B cell (primary cell): ENCODE data around the gene GOLIM4. TPM values are rescaled to one million over a fixed set of nuclear protein-coding genes. Genes with fewer than 3 reads are reported as not detected.
"Not testable (repeated sequence)": the region's sequence is repeated elsewhere in the genome, so short reads cannot be mapped to it uniquely, and the experiment has no call there.

Source experiments
- ATAC-seq: fragments of 200-7000 bp; cut with Tn5 transposase; one replicate; pipeline ENCODE4 v1.10.0; 2021; ENCODE audit warnings: low read depth, mild to moderate bottlenecking, moderate number of reproducible peaks, moderate library complexity
- CTCF ChIA-PET: fragments of 350-600 bp; sonication (Branson Sonifier 250); formaldehyde crosslinking; loops from one replicate; lab custom pipeline; 2021; ENCODE audit warnings: antibody characterized with exemption, inconsistent platforms; lab: Charles Lee
- POLR2A ChIA-PET: fragments of 350-600 bp; sonication (Branson Sonifier 250); formaldehyde crosslinking; loops from one replicate; lab custom pipeline; 2021; ENCODE audit warnings: antibody characterized with exemption; lab: Charles Lee
- DNase-seq: peaks from one replicate; pipeline ENCODE4 v3.0.0; 2013
- H2AFZ ChIP-seq: 2 replicates; pipeline ENCODE4 v1.6.1; 2012; ENCODE audit warnings: mild to moderate bottlenecking, low read depth, low read length; ENCODE audit not compliant: insufficient read depth, poor library complexity, severe bottlenecking
- H3K27ac ChIP-seq, 2 donors: 1 replicate in 1 of 2; 2 replicates in 1 of 2; pipeline ENCODE4 v1.5.1; 2012 to 2013; ENCODE audit warnings: low read length in 2 of 2, mild to moderate bottlenecking in 2 of 2, moderate library complexity in 1 of 2
- H3K27me3 ChIP-seq, 4 experiments: fragments of 200-600 bp in 1 of 4; sonication (generic) in 1 of 4; replicated peaks in 1 of 4; 1 replicate in 2 of 4; 2 replicates in 2 of 4; pipeline versions ENCODE4 v1.6.1 to v1.7.0; 2013 to 2016; ENCODE audit warnings: low read length in 3 of 4, mild to moderate bottlenecking in 2 of 4, mixed read lengths in 1 of 4, moderate library complexity in 1 of 4; ENCODE audit not compliant: insufficient read depth in 4 of 4, control insufficient read depth in 3 of 4; ENCODE audit errors: control extremely low read depth in 1 of 4
- H3K36me3 ChIP-seq, 2 experiments: replicated peaks in 1 of 2; 1 replicate in 1 of 2; 2 replicates in 1 of 2; pipeline versions ENCODE4 v1.6.1 to v1.7.1; 2013; ENCODE audit warnings: low read length in 1 of 2; ENCODE audit not compliant: insufficient read depth in 2 of 2, control insufficient read depth in 1 of 2; ENCODE audit errors: control extremely low read depth in 1 of 2, extremely low read depth in 1 of 2
- H3K4me1 ChIP-seq, 2 donors: fragments of 200-600 bp in 1 of 2; sonication (generic) in 1 of 2; 1 replicate in 1 of 2; 2 replicates in 1 of 2; pipeline versions ENCODE4 v1.5.1 to v1.6.1; 2013 to 2017; ENCODE audit warnings: low read length in 2 of 2; ENCODE audit not compliant: control insufficient read depth in 2 of 2, insufficient read depth in 2 of 2
- H3K4me2 ChIP-seq: replicated peaks from 2 replicates; pipeline ENCODE3; 2012; ENCODE audit warnings: mild to moderate bottlenecking, low read depth, low read length; ENCODE audit not compliant: poor library complexity, severe bottlenecking
- H3K4me3 ChIP-seq, 5 experiments: fragments of 200-600 bp in 1 of 5; sonication (generic) in 1 of 5; 1 replicate in 3 of 5; 2 replicates in 2 of 5; pipeline versions ENCODE4 v1.5.1 to v1.7.0; 2011 to 2016; ENCODE audit warnings: low read length in 4 of 5, mild to moderate bottlenecking in 4 of 5, low read depth in 2 of 5, control low read depth in 1 of 5, moderate library complexity in 1 of 5; ENCODE audit not compliant: insufficient read depth in 1 of 5; ENCODE audit errors: control extremely low read depth in 1 of 5, extremely low read depth in 1 of 5
- H3K79me2 ChIP-seq: fragments of 200-600 bp; sonication (generic); one replicate; pipeline ENCODE4 v1.6.0; 2016; ENCODE audit warnings: low read length; ENCODE audit not compliant: control insufficient read depth, insufficient read depth
- H3K9ac ChIP-seq: fragments of 200-600 bp; sonication (generic); 2 replicates; pipeline ENCODE4 v1.6.1; 2017; ENCODE audit warnings: mild to moderate bottlenecking, low read length, moderate library complexity
- H3K9me3 ChIP-seq, 3 donors: one replicate each; pipeline versions ENCODE4 v1.6.1 to v1.7.1; 2013; ENCODE audit warnings: low read length in 2 of 3; ENCODE audit not compliant: control insufficient read depth in 2 of 3, insufficient read depth in 1 of 3; ENCODE audit errors: control extremely low read depth in 1 of 3
- H4K20me1 ChIP-seq: 2 replicates; pipeline ENCODE4 v1.6.0; 2012; ENCODE audit warnings: mild to moderate bottlenecking, low read length; ENCODE audit not compliant: insufficient read depth, control insufficient read depth, poor library complexity, severe bottlenecking
- H3K27ac Mint-ChIP-seq: one replicate; pipeline ENCODE4 v1.8.0; 2021; ENCODE audit warnings: mixed read lengths
- H3K27me3 Mint-ChIP-seq: one replicate; pipeline ENCODE4 v1.8.0; 2021; ENCODE audit warnings: mixed read lengths
- H3K4me1 Mint-ChIP-seq: one replicate; pipeline ENCODE4 v1.8.0; 2021; ENCODE audit warnings: mixed read lengths
- H3K4me3 Mint-ChIP-seq: one replicate; pipeline ENCODE4 v1.8.0; 2021; ENCODE audit warnings: mixed read lengths
- H3K9me3 Mint-ChIP-seq: one replicate; pipeline ENCODE4 v1.8.0; 2022; ENCODE audit warnings: mixed read lengths; ENCODE audit not compliant: insufficient read depth
- CTCF ChIP-seq: fragments of 200-600 bp; IDR thresholded peaks from one replicate; pipeline ENCODE4 v1.8.0; 2022; ENCODE audit warnings: antibody characterized with exemption, mild to moderate bottlenecking
- EZH2 ChIP-seq: IDR thresholded peaks from 2 replicates; pipeline ENCODE4 v1.6.1; 2012; ENCODE audit warnings: borderline replicate concordance, low read depth, mild to moderate bottlenecking, moderate library complexity, low read length; ENCODE audit not compliant: insufficient read depth, poor library complexity, severe bottlenecking
- WGBS: methylation state at CpG from one replicate; pipeline ENCODE4 v1.1.5; 2013; ENCODE audit warnings: missing lambda C conversion rate; ENCODE audit not compliant: insufficient coverage; 5-methylcytosine and 5-hydroxymethylcytosine counted together
- intact Hi-C: fragments of 100-400 bp; cut with micrococcal nuclease; formaldehyde crosslinking; loops from one replicate; pipeline ENCODE4 v1.10.0; 2022
- polyA plus RNA-seq: library from polyadenylated mRNA; depleted of rRNA; stranded (reverse); fragments of >200 nt; gene quantifications from 2 replicates; pipeline ENCODE4 v1.2.3, GENCODE V29; 2012
- total RNA-seq, 2 donors: library from RNA; stranded (reverse); fragments of 120-200 nt in 1 of 2; gene quantifications; 1 replicate in 1 of 2; 2 replicates in 1 of 2; pipeline versions ENCODE4 v1.2.3 to v1.2.4, GENCODE V29; 2013 to 2022

Gene GOLIM4
- total and polyA plus RNA-seq, 2 donors (not counting 1 experiment from before 2014, with no cell fraction given) = 2.5 to 9.3 TPM

- no peak overlapping the region for H3K4me3 Mint-ChIP-seq
- no peaks in the 10 kb centered on the region for H3K9me3 Mint-ChIP-seq
- intact Hi-C loops = no loop called here
- H3K27me3 Mint-ChIP-seq = no peaks in the 10 kb centered on the region
- peaks cover 8% of the 10 kb centered on the region for H3K79me2 ChIP-seq
- ChIA-PET POLR2A (no interaction called here), CTCF (interaction anchor here (1.1 kb wide), 1 partner anchor 16 kb away, joined by 3 read pairs; no protein-coding TSS in a partner anchor)
- H3K4me3 ChIP-seq = no peak overlapping the region
- no peaks in the 10 kb centered on the region for H3K36me3 ChIP-seq
- peaks cover 7% of the 10 kb centered on the region for H3K4me1 Mint-ChIP-seq
- H3K27ac ChIP-seq = no peak overlapping the region
- DNase-seq = no peak
- WGBS = no CpG with 5 or more reads among the region's 3 CpGs
- no peaks in the 10 kb centered on the region for H3K4me1 ChIP-seq
- peaks cover 0 to 10% (median 0%) of the 10 kb centered on the region in 3 donors for H3K9me3 ChIP-seq
- no peak for ATAC-seq
- H2AFZ ChIP-seq = no peak overlapping the region
- no peaks in the 10 kb centered on the region for H3K27me3 ChIP-seq
- H3K27ac Mint-ChIP-seq = no peak overlapping the region
- H4K20me1 ChIP-seq = no peaks in the 10 kb centered on the region
- TF ChIP-seq CTCF (no peak), EZH2 (no peak)
- H3K9ac ChIP-seq = no peak overlapping the region
- no peak overlapping the region for H3K4me2 ChIP-seq
Observed at GRCh38 chr3:168060317-168060716, 35.4 kb downstream of the GOLIM4 start.

GRCh38 chr3:168058481-168058880 lies 37.2 kb downstream of the GOLIM4 start:
- Histone ChIP-seq H3K4me1 (no peaks in the 10 kb centered on the region), H3K36me3 (no peaks in the 10 kb centered on the region), H3K79me2 (peaks cover 8% of the 10 kb centered on the region), H3K27ac (no peak overlapping the region), H3K4me3 (no peak overlapping the region), H3K27me3 (no peaks in the 10 kb centered on the region), H3K4me2 (no peak overlapping the region), H4K20me1 (no peaks in the 10 kb centered on the region), H3K9ac (no peak overlapping the region), H3K9me3 (peaks cover 0 to 12% (median 0%) of the 10 kb centered on the region in 3 donors), H2AFZ (no peak overlapping the region)
- POLR2A ChIA-PET = no interaction called here
- no peak for DNase-seq
- H3K27me3 Mint-ChIP-seq = no peaks in the 10 kb centered on the region
- no peaks in the 10 kb centered on the region for H3K9me3 Mint-ChIP-seq
- TF ChIP-seq CTCF = no peak
- TF ChIP-seq EZH2 = no peak
- no peak for ATAC-seq
- no peak overlapping the region for H3K4me3 Mint-ChIP-seq
- CTCF ChIA-PET = interaction anchor here (0.7 to 1.2 kb wide), 3 partner anchors 11 to 108 kb away, joined by 3 to 4 read pairs (median 3); no protein-coding TSS in a partner anchor
- WGBS = no CpG with 5 or more reads among the region's 2 CpGs
- intact Hi-C loops = no loop called here
- no peak overlapping the region for H3K27ac Mint-ChIP-seq
- peaks cover 7% of the 10 kb centered on the region for H3K4me1 Mint-ChIP-seq

- H3K4me3 ChIP-seq, DNase-seq, H3K4me3 Mint-ChIP-seq, H3K9ac ChIP-seq, H3K4me2 ChIP-seq, H3K27me3 Mint-ChIP-seq, H4K20me1 ChIP-seq, H3K27ac ChIP-seq, H3K9me3 Mint-ChIP-seq, H2AFZ ChIP-seq, POLR2A ChIA-PET, H3K79me2 ChIP-seq, H3K4me1 Mint-ChIP-seq, H3K4me1 ChIP-seq, H3K27me3 ChIP-seq, H3K27ac Mint-ChIP-seq, H3K36me3 ChIP-seq, intact Hi-C loops, ATAC-seq: not testable (repeated sequence)
- peaks cover 0 to 12% (median 0%) of the 10 kb centered on the region in 3 donors for H3K9me3 ChIP-seq
- CTCF ChIA-PET = interaction anchor here (1.0 to 1.1 kb wide), 2 partner anchors 9 to 109 kb away, joined by 5 to 6 read pairs; no protein-coding TSS in a partner anchor
- WGBS = 94% methylated on average over 4 of the region's 7 CpGs
Observed at GRCh38 chr3:168056398-168057230, 39.1 kb downstream of the GOLIM4 start.
